GM21717 (cell line): Measurements from ENCODE around the gene MYO18A.
"Not testable (repeated sequence)": the region's sequence is repeated elsewhere in the genome, so short reads cannot be mapped to it uniquely, and the experiment has no call there.

Experiments used
- ATAC-seq: cut with Tn5 transposase; IDR thresholded peaks from one replicate; pipeline ENCODE4 v1.9.1; 2021; ENCODE audit warnings: mild to moderate bottlenecking, moderate library complexity; ENCODE audit not compliant: unreplicated experiment

The MYO18A gene

GRCh38 chr17:29148790-29149430 is 31.3 kb downstream of the MYO18A start:
- ATAC-seq: no peak

GRCh38 chr17:29148257-29148789 is 31.9 kb downstream of the MYO18A start:
- ATAC-seq: no peak

GRCh38 chr17:29147682-29148081 is 32.5 kb downstream of the MYO18A start:
- no peak for ATAC-seq

- not testable (repeated sequence) for ATAC-seq
These were observed 33.0 kb downstream of the MYO18A start for GRCh38 chr17:29147228-29147627.

GRCh38 chr17:29146369-29146972 is 33.7 kb downstream of the MYO18A start:
- ATAC-seq: no peak

GRCh38 chr17:29145289-29146073 is 34.7 kb downstream of the MYO18A start:
- ATAC-seq: no peak

- ATAC-seq: no peak
These were observed 36.3 kb downstream of the MYO18A start for GRCh38 chr17:29143894-29144293.

- ATAC-seq: no peak
These were observed 38.7 kb downstream of the MYO18A start for GRCh38 chr17:29141514-29141876.

- ATAC-seq: no peak
These were observed 39.3 kb downstream of the MYO18A start for GRCh38 chr17:29140631-29141513.

GRCh38 chr17:29140051-29140621 is 40.1 kb downstream of the MYO18A start:
- ATAC-seq: peak; percentile 39

GRCh38 chr17:29138971-29139691 is 41.1 kb downstream of the MYO18A start:
- ATAC-seq: no peak

GRCh38 chr17:29138184-29138955 is 41.8 kb downstream of the MYO18A start:
- ATAC-seq: no peak

GRCh38 chr17:29136998-29137730 is 43.0 kb downstream of the MYO18A start:
- ATAC-seq: no peak

- no peak for ATAC-seq
These were observed 44.7 kb downstream of the MYO18A start for GRCh38 chr17:29135464-29135863.

- no peak for ATAC-seq
These were observed 47.0 kb downstream of the MYO18A start for GRCh38 chr17:29133121-29133713.

GRCh38 chr17:29131814-29132682 is 48.1 kb downstream of the MYO18A start:
- no peak for ATAC-seq

- ATAC-seq: no peak
These were observed 50.5 kb downstream of the MYO18A start for GRCh38 chr17:29129731-29130130.
